Measurements from ENCODE around the gene STAG3. TPM values are rescaled to one million over a fixed set of nuclear protein-coding genes. Genes with fewer than 3 reads are reported as not detected.
A peak's percentile ranks its signal among the peaks of the same experiment; 100 is the strongest.

Gene STAG3
- total and polyA plus RNA-seq, 9 of the 15 experiments (the other 6 are each of a cell fraction or from before 2014, with no cell fraction given): 0.54 to 2.5 (median 1.7) TPM

DNA sequence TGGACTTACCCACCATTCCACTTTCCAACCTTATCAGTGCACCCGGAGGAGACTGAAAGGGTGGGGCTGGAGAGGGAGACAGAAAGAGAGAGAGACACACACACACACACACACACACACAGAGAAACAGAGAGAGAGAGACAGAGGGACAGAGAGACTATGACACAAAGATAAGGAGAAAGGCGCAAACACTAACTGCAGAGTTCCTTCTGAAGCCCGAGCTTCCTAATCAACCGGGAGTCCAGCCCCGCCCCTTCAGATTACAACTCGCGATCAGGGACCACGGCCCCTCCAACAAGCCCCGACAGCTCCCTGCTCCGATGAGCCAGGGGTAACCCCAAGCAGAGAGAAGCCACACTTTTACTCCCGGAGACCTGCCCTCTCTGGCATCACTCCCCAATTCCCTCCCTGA lies 9.8 kb upstream of the STAG3 start (continued):
- TF ChIP-seq, protein P1, sequence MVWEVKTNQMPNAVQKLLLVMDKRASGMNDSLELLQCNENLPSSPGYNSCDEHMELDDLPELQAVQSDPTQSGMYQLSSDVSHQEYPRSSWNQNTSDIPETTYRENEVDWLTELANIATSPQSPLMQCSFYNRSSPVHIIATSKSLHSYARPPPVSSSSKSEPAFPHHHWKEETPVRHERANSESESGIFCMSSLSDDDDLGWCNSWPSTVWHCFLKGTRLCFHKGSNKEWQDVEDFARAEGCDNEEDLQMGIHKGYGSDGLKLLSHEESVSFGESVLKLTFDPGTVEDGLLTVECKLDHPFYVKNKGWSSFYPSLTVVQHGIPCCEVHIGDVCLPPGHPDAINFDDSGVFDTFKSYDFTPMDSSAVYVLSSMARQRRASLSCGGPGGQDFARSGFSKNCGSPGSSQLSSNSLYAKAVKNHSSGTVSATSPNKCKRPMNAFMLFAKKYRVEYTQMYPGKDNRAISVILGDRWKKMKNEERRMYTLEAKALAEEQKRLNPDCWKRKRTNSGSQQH (CRISPR knock-in tag; IDR thresholded peaks at IDR 0.05): peak; percentile 79; the same call in 1 of the 2 replicates
- TF ChIP-seq FOXK2 (conservative IDR thresholded peaks at IDR 0.05 in 1 of 2, IDR thresholded peaks at IDR 0.05 in 1 of 2; ENCODE audit: low read depth in 2 of 2): peak; percentile 88 to 89
- TF ChIP-seq, protein P2, sequence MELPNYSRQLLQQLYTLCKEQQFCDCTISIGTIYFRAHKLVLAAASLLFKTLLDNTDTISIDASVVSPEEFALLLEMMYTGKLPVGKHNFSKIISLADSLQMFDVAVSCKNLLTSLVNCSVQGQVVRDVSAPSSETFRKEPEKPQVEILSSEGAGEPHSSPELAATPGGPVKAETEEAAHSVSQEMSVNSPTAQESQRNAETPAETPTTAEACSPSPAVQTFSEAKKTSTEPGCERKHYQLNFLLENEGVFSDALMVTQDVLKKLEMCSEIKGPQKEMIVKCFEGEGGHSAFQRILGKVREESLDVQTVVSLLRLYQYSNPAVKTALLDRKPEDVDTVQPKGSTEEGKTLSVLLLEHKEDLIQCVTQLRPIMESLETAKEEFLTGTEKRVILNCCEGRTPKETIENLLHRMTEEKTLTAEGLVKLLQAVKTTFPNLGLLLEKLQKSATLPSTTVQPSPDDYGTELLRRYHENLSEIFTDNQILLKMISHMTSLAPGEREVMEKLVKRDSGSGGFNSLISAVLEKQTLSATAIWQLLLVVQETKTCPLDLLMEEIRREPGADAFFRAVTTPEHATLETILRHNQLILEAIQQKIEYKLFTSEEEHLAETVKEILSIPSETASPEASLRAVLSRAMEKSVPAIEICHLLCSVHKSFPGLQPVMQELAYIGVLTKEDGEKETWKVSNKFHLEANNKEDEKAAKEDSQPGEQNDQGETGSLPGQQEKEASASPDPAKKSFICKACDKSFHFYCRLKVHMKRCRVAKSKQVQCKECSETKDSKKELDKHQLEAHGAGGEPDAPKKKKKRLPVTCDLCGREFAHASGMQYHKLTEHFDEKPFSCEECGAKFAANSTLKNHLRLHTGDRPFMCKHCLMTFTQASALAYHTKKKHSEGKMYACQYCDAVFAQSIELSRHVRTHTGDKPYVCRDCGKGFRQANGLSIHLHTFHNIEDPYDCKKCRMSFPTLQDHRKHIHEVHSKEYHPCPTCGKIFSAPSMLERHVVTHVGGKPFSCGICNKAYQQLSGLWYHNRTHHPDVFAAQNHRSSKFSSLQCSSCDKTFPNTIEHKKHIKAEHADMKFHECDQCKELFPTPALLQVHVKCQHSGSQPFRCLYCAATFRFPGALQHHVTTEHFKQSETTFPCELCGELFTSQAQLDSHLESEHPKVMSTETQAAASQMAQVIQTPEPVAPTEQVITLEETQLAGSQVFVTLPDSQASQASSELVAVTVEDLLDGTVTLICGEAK (IDR thresholded peaks at IDR 0.05): peak; percentile 75
- TF ChIP-seq, protein P2 (CRISPR knock-in tag; IDR thresholded peaks at IDR 0.05): peak; percentile 29; the same call in 1 of the 2 replicates
- TF ChIP-seq, protein P3, sequence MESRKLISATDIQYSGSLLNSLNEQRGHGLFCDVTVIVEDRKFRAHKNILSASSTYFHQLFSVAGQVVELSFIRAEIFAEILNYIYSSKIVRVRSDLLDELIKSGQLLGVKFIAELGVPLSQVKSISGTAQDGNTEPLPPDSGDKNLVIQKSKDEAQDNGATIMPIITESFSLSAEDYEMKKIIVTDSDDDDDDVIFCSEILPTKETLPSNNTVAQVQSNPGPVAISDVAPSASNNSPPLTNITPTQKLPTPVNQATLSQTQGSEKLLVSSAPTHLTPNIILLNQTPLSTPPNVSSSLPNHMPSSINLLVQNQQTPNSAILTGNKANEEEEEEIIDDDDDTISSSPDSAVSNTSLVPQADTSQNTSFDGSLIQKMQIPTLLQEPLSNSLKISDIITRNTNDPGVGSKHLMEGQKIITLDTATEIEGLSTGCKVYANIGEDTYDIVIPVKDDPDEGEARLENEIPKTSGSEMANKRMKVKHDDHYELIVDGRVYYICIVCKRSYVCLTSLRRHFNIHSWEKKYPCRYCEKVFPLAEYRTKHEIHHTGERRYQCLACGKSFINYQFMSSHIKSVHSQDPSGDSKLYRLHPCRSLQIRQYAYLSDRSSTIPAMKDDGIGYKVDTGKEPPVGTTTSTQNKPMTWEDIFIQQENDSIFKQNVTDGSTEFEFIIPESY (CRISPR knock-in tag; IDR thresholded peaks at IDR 0.05): no peak
- peak; percentile 46 for TF ChIP-seq GABPA (tag; conservative IDR thresholded peaks at IDR 0.05; ENCODE audit: low read depth)
- no peak for TF ChIP-seq RBM25 (IDR thresholded peaks at IDR 0.05; ENCODE audit: low read depth, low read length, severe bottlenecking)
- TF ChIP-seq, protein P4, sequence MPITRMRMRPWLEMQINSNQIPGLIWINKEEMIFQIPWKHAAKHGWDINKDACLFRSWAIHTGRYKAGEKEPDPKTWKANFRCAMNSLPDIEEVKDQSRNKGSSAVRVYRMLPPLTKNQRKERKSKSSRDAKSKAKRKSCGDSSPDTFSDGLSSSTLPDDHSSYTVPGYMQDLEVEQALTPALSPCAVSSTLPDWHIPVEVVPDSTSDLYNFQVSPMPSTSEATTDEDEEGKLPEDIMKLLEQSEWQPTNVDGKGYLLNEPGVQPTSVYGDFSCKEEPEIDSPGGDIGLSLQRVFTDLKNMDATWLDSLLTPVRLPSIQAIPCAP (CRISPR knock-in tag; IDR thresholded peaks at IDR 0.05; ENCODE audit: borderline replicate concordance): peak; percentile 43; the same call in 1 of the 2 replicates
- no peak for TF ChIP-seq TEAD2 (tag; IDR thresholded peaks at IDR 0.05)
- TF ChIP-seq BACH1 (tag; IDR thresholded peaks at IDR 0.05): no peak
- TF ChIP-seq ESRRA (IDR thresholded peaks at IDR 0.05; ENCODE audit: borderline replicate concordance, low read depth): peak; percentile 56; the same call in 1 of the 2 replicates
- TF ChIP-seq ZFP1 (CRISPR knock-in tag; IDR thresholded peaks at IDR 0.05): no peak
- TF ChIP-seq FOXA1 (IDR thresholded peaks at IDR 0.05; ENCODE audit: borderline replicate concordance): no peak
- TF ChIP-seq CBX8 (IDR thresholded peaks at IDR 0.05; ENCODE audit: borderline replicate concordance, extremely low read depth, low read depth, low read length, poor library complexity, severe bottlenecking): no peak

All from K562 (cell line).